GM12878 (cell line): ENCODE results near the gene GMDS.

Experiments used
- EP300 ChIP-seq, 2 experiments: fragments of 150-350 bp in 1 of 2; IDR thresholded peaks; 2 replicates each; pipeline ENCODE4 v1.6.1; 2011 to 2012; ENCODE audit warnings: low read depth in 2 of 2, low read length in 2 of 2, borderline replicate concordance in 1 of 2, improper control_type of control experiment in 1 of 2, inconsistent platforms in 1 of 2; ENCODE audit not compliant: control insufficient read depth in 1 of 2
- ESRRA ChIP-seq: IDR thresholded peaks from 2 replicates; pipeline ENCODE4 v1.6.1; 2012; ENCODE audit warnings: mild to moderate bottlenecking, low read length, improper control_type of control experiment
- FOXK2 ChIP-seq: fragments of 450-650 bp; IDR thresholded peaks from 2 replicates; pipeline ENCODE4 v1.6.1; 2017; ENCODE audit warnings: mild to moderate bottlenecking, moderate library complexity
- MYC ChIP-seq: IDR thresholded peaks from 2 replicates; pipeline ENCODE4 v1.6.1; 2011; ENCODE audit warnings: mild to moderate bottlenecking, low read length, moderate library complexity, inconsistent platforms; ENCODE audit not compliant: insufficient read depth, insufficient replicate concordance, insufficient read length, severe bottlenecking
- NFIC ChIP-seq: IDR thresholded peaks from 2 replicates; pipeline ENCODE4 v1.6.1; 2012; ENCODE audit warnings: low read depth, mild to moderate bottlenecking, inconsistent platforms, low read length, moderate library complexity
- NR2F1 ChIP-seq: fragments of 450-650 bp; conservative IDR thresholded peaks from 2 replicates; pipeline ENCODE4 v1.6.1; 2017; ENCODE audit warnings: mild to moderate bottlenecking
- POLR2A ChIP-seq: IDR thresholded peaks from 2 replicates; pipeline ENCODE4 v1.6.1; 2011; ENCODE audit warnings: low read depth, mild to moderate bottlenecking, low read length
- SIX5 ChIP-seq: IDR thresholded peaks from 2 replicates; pipeline ENCODE4 v1.6.1; 2011; ENCODE audit warnings: mild to moderate bottlenecking, low read depth, low read length, moderate library complexity; ENCODE audit not compliant: severe bottlenecking
- SP1 ChIP-seq: IDR thresholded peaks from one replicate; pipeline ENCODE4 v1.6.1; 2011; ENCODE audit warnings: low read depth, low read length
- TCF7 ChIP-seq: IDR thresholded peaks from 2 replicates; pipeline ENCODE4 v1.6.1; 2014; ENCODE audit warnings: antibody characterized with exemption, borderline replicate concordance
- YY1 ChIP-seq: IDR thresholded peaks from 2 replicates; pipeline ENCODE4 v1.6.1; 2011; ENCODE audit warnings: low read depth, mild to moderate bottlenecking, low read length
- TF ChIP-seq, protein P1 (sequence below), 3 experiments: IDR thresholded peaks in 2 of 3; conservative IDR thresholded peaks in 1 of 3; 2 replicates each; pipeline ENCODE4 v1.5.1; 2011; ENCODE audit warnings: low read depth in 3 of 3, low read length in 3 of 3, mild to moderate bottlenecking in 3 of 3, control low read depth in 2 of 3, moderate library complexity in 2 of 3, inconsistent platforms in 1 of 3, mixed read lengths in 1 of 3; ENCODE audit not compliant: control insufficient read depth in 2 of 3, insufficient read depth in 1 of 3; ENCODE audit errors: extremely low read depth in 1 of 3
- TF ChIP-seq, protein P2 (sequence below): IDR thresholded peaks from 2 replicates; pipeline ENCODE4 v1.6.1; 2011; ENCODE audit warnings: low read depth, mild to moderate bottlenecking, low read length, moderate library complexity, borderline replicate concordance; ENCODE audit errors: extremely low read depth
- TF ChIP-seq, protein P3 (sequence below): fragments of 450-650 bp; IDR thresholded peaks from 2 replicates; pipeline ENCODE4 v1.6.1; 2017; ENCODE audit warnings: antibody characterized with exemption, mild to moderate bottlenecking, moderate library complexity

DNA sequence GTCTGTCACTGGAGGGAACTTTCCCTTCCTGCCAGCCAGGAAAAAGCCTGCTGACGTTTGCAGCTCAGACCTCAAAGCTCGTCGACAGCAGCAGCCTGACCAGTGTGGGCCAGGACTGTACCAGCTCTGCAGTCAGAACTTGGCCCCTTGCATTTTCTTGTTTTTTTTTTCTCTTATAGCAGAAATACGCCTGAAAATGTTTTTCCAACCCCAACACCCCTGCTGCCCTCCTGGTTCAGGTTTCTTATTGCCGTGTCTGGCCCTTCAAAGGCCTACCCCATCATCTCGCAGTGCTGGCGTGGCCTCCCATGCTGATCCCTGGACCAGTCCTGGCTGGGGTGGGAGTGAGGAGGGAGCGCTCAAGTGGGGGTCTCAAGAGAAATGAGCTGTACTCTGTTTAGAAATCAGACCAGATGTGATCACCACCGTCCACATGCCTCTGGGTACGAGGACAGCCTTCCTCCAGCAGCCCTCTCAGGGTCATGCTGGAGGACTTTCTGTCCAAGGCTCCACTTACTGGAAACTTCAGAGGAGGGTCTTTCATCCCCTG, 466.6 kb downstream of the GMDS start:
- TF ChIP-seq NFIC: no peak
- no peak for TF ChIP-seq EP300 (IDR thresholded peaks at IDR 0.05; ENCODE audit: borderline replicate concordance in 1 of 2, control insufficient read depth in 1 of 2, low read depth in 2 of 2, low read length in 2 of 2)
- TF ChIP-seq, protein P1, sequence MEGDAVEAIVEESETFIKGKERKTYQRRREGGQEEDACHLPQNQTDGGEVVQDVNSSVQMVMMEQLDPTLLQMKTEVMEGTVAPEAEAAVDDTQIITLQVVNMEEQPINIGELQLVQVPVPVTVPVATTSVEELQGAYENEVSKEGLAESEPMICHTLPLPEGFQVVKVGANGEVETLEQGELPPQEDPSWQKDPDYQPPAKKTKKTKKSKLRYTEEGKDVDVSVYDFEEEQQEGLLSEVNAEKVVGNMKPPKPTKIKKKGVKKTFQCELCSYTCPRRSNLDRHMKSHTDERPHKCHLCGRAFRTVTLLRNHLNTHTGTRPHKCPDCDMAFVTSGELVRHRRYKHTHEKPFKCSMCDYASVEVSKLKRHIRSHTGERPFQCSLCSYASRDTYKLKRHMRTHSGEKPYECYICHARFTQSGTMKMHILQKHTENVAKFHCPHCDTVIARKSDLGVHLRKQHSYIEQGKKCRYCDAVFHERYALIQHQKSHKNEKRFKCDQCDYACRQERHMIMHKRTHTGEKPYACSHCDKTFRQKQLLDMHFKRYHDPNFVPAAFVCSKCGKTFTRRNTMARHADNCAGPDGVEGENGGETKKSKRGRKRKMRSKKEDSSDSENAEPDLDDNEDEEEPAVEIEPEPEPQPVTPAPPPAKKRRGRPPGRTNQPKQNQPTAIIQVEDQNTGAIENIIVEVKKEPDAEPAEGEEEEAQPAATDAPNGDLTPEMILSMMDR (IDR thresholded peaks at IDR 0.05 in 2 of 3, conservative IDR thresholded peaks at IDR 0.05 in 1 of 3; ENCODE audit: control insufficient read depth in 2 of 3, extremely low read depth in 1 of 3, insufficient read depth in 1 of 3, low read depth in 3 of 3, low read length in 3 of 3): no peak
- no peak for TF ChIP-seq POLR2A
- TF ChIP-seq SIX5: no peak
- TF ChIP-seq MYC: no peak
- TF ChIP-seq TCF7: no peak
- no peak for TF ChIP-seq ESRRA
- TF ChIP-seq, protein P2, sequence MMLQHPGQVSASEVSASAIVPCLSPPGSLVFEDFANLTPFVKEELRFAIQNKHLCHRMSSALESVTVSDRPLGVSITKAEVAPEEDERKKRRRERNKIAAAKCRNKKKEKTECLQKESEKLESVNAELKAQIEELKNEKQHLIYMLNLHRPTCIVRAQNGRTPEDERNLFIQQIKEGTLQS: no peak
- TF ChIP-seq, protein P3, sequence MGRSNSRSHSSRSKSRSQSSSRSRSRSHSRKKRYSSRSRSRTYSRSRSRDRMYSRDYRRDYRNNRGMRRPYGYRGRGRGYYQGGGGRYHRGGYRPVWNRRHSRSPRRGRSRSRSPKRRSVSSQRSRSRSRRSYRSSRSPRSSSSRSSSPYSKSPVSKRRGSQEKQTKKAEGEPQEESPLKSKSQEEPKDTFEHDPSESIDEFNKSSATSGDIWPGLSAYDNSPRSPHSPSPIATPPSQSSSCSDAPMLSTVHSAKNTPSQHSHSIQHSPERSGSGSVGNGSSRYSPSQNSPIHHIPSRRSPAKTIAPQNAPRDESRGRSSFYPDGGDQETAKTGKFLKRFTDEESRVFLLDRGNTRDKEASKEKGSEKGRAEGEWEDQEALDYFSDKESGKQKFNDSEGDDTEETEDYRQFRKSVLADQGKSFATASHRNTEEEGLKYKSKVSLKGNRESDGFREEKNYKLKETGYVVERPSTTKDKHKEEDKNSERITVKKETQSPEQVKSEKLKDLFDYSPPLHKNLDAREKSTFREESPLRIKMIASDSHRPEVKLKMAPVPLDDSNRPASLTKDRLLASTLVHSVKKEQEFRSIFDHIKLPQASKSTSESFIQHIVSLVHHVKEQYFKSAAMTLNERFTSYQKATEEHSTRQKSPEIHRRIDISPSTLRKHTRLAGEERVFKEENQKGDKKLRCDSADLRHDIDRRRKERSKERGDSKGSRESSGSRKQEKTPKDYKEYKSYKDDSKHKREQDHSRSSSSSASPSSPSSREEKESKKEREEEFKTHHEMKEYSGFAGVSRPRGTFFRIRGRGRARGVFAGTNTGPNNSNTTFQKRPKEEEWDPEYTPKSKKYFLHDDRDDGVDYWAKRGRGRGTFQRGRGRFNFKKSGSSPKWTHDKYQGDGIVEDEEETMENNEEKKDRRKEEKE: no peak
- no peak for TF ChIP-seq NR2F1
- no peak for TF ChIP-seq FOXK2
- no peak for TF ChIP-seq YY1
- TF ChIP-seq SP1: no peak
